ENCODE measurements around the gene GTF3C4. TPM values are rescaled to one million over a fixed set of nuclear protein-coding genes. Genes with fewer than 3 reads are reported as not detected.

GTF3C4 gene
- total and polyA plus RNA-seq, 4 donors, result 17.7 to 24.1 (median 21.7) TPM

- WGBS (ENCODE audit: insufficient coverage), result 82% methylated on average over 12 of the region's 15 CpGs
- Histone ChIP-seq H3K4me1 (ENCODE audit: control insufficient read depth, insufficient read depth, low read length) (no peaks in the 10 kb centered on the region), H3K36me3 (ENCODE audit: control insufficient read depth, insufficient read depth, low read length) (peaks cover 34% of the 10 kb centered on the region), H3K9me3 (ENCODE audit: control insufficient read depth, insufficient read depth, low read length) (no peaks in the 10 kb centered on the region), H3K27ac (ENCODE audit: low read depth, low read length) (no peak overlapping the region), H3K27me3 (ENCODE audit: control insufficient read depth, insufficient read depth, low read length) (no peaks in the 10 kb centered on the region), H3K4me3 (ENCODE audit: low read depth, low read length) (no peak overlapping the region)
- peak in 1 of 6 donors; percentile 6 for DNase-seq (ENCODE audit: low read depth in 4 of 6, low spot score in 6 of 6)
Observed at GRCh38 chr9:132645711-132646110, 24.6 kb upstream of the GTF3C4 start.

- Histone ChIP-seq H3K4me1 (ENCODE audit: control insufficient read depth, insufficient read depth, low read length) (no peaks in the 10 kb centered on the region), H3K27ac (ENCODE audit: low read depth, low read length) (no peak overlapping the region), H3K9me3 (ENCODE audit: control insufficient read depth, insufficient read depth, low read length) (no peaks in the 10 kb centered on the region), H3K4me3 (ENCODE audit: low read depth, low read length) (no peak overlapping the region), H3K36me3 (ENCODE audit: control insufficient read depth, insufficient read depth, low read length) (peaks cover 31% of the 10 kb centered on the region), H3K27me3 (ENCODE audit: control insufficient read depth, insufficient read depth, low read length) (no peaks in the 10 kb centered on the region)
- 91% methylated on average over 7 of the region's 7 CpGs for WGBS (ENCODE audit: insufficient coverage)
- DNase-seq (ENCODE audit: low read depth in 4 of 6, low spot score in 6 of 6), result no peak
Observed at GRCh38 chr9:132646726-132647125, 23.5 kb upstream of the GTF3C4 start.

- H3K27ac ChIP-seq (ENCODE audit: low read depth, low read length), result no peak overlapping the region
- no peak overlapping the region for H3K4me3 ChIP-seq (ENCODE audit: low read depth, low read length)
- H3K9me3 ChIP-seq (ENCODE audit: control insufficient read depth, insufficient read depth, low read length), result no peaks in the 10 kb centered on the region
- WGBS (ENCODE audit: insufficient coverage), result no CpG with 5 or more reads among the region's 4 CpGs
- H3K36me3 ChIP-seq (ENCODE audit: control insufficient read depth, insufficient read depth, low read length), result peaks cover 28% of the 10 kb centered on the region
- no peak for DNase-seq (ENCODE audit: low read depth in 4 of 6, low spot score in 6 of 6)
- H3K27me3 ChIP-seq (ENCODE audit: control insufficient read depth, insufficient read depth, low read length), result no peaks in the 10 kb centered on the region
- H3K4me1 ChIP-seq (ENCODE audit: control insufficient read depth, insufficient read depth, low read length), result no peaks in the 10 kb centered on the region
Observed at GRCh38 chr9:132647355-132647754, 22.9 kb upstream of the GTF3C4 start.

DNA sequence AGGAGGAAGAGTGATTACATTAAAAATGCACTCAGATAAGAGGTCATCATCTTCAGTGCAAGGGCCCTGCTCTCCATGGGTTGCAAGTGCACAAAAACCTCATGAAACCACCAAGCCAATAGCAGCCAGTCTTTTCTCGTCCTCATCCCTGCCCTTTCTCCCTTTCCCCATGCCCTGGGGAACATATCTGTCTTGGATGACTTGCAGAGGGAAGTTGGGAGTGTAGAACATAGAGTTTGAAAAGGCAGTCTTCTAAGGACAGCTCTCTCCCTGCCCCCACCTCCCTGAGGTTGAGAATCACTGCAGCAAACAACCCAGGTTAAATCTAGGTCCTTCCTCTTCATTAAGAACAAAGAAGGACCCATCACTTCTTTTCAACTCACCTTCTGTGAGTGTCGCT is 22.5 kb upstream of the GTF3C4 start:
- WGBS (ENCODE audit: insufficient coverage), result no CpG with 5 or more reads among the region's 2 CpGs

DNA sequence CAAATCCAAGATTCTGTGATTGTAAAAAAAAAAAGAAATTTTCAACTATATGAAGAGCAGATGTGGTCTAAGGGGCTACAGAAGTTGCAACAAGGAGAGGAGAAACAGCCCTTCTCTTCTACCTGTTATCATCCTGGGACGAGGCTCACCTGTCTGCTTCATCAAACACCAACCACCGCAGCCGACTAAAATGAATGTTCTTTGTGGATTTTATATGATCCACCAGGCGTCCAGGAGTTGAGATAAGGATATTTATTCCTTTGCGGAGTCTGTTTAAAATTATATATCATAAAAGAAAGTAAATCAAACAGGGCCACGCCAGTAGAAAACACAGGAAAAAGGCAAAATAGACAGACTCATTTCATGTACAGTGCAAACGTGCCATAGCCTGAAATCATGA is 22.0 kb upstream of the GTF3C4 start:
- H3K27me3 ChIP-seq (ENCODE audit: control insufficient read depth, insufficient read depth, low read length), result no peaks in the 10 kb centered on the region
- no peaks in the 10 kb centered on the region for H3K4me1 ChIP-seq (ENCODE audit: control insufficient read depth, insufficient read depth, low read length)
- no peak for DNase-seq (ENCODE audit: low read depth in 4 of 6, low spot score in 6 of 6)
- H3K4me3 ChIP-seq (ENCODE audit: low read depth, low read length), result no peak overlapping the region
- H3K27ac ChIP-seq (ENCODE audit: low read depth, low read length), result no peak overlapping the region
- peaks cover 25% of the 10 kb centered on the region for H3K36me3 ChIP-seq (ENCODE audit: control insufficient read depth, insufficient read depth, low read length)
- WGBS (ENCODE audit: insufficient coverage), result no CpG with 5 or more reads among the region's 7 CpGs
- H3K9me3 ChIP-seq (ENCODE audit: control insufficient read depth, insufficient read depth, low read length), result no peaks in the 10 kb centered on the region

More for the DNA sequence above, 22.5 kb upstream of the GTF3C4 start:
- no peak overlapping the region for H3K4me3 ChIP-seq (ENCODE audit: low read depth, low read length)
- no peak overlapping the region for H3K27ac ChIP-seq (ENCODE audit: low read depth, low read length)
- no peaks in the 10 kb centered on the region for H3K4me1 ChIP-seq (ENCODE audit: control insufficient read depth, insufficient read depth, low read length)
- no peak for DNase-seq (ENCODE audit: low read depth in 4 of 6, low spot score in 6 of 6)
- H3K36me3 ChIP-seq (ENCODE audit: control insufficient read depth, insufficient read depth, low read length), result peaks cover 26% of the 10 kb centered on the region
- no peaks in the 10 kb centered on the region for H3K27me3 ChIP-seq (ENCODE audit: control insufficient read depth, insufficient read depth, low read length)
- no peaks in the 10 kb centered on the region for H3K9me3 ChIP-seq (ENCODE audit: control insufficient read depth, insufficient read depth, low read length)

DNA sequence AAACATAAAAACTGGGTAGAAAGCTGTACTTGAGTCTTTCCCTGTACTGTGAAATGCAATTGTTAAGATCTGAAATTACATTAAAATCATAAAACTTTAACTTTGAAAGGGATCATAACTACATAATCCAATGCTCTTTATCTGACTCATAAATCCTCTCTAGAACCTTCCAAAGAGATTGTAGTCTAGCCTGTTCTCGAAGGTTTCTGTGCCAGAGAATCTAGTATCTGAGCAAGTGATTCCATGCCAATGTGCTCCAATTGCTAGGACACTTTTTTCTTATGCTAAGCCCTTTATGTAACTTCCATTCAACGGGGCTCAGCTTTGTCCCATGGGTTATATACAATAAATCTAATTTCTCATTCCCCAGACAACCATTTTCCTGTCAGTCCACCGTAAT is 21.6 kb upstream of the GTF3C4 start:
- DNase-seq (ENCODE audit: low read depth in 4 of 6, low spot score in 6 of 6), result no peak

GRCh38 chr9:132651259-132651658 is 19.0 kb upstream of the GTF3C4 start:
- 67% methylated on average over 1 of the region's 6 CpGs for WGBS (ENCODE audit: insufficient coverage)
- peak in 2 of 6 donors; percentile 40 to 76 for DNase-seq (ENCODE audit: low read depth in 4 of 6, low spot score in 6 of 6)
- Histone ChIP-seq H3K4me1 (ENCODE audit: control insufficient read depth, insufficient read depth, low read length) (no peaks in the 10 kb centered on the region), H3K9me3 (ENCODE audit: control insufficient read depth, insufficient read depth, low read length) (no peaks in the 10 kb centered on the region), H3K27ac (ENCODE audit: low read depth, low read length) (no peak overlapping the region), H3K4me3 (ENCODE audit: low read depth, low read length) (no peak overlapping the region), H3K27me3 (ENCODE audit: control insufficient read depth, insufficient read depth, low read length) (no peaks in the 10 kb centered on the region), H3K36me3 (ENCODE audit: control insufficient read depth, insufficient read depth, low read length) (peaks cover 12% of the 10 kb centered on the region)

More for the DNA sequence above, 21.6 kb upstream of the GTF3C4 start:
- H3K36me3 ChIP-seq (ENCODE audit: control insufficient read depth, insufficient read depth, low read length), result peaks cover 25% of the 10 kb centered on the region
- 67% methylated on average over 2 of the region's 3 CpGs for WGBS (ENCODE audit: insufficient coverage)
- no peaks in the 10 kb centered on the region for H3K9me3 ChIP-seq (ENCODE audit: control insufficient read depth, insufficient read depth, low read length)
- H3K27me3 ChIP-seq (ENCODE audit: control insufficient read depth, insufficient read depth, low read length), result no peaks in the 10 kb centered on the region
- no peaks in the 10 kb centered on the region for H3K4me1 ChIP-seq (ENCODE audit: control insufficient read depth, insufficient read depth, low read length)
- no peak overlapping the region for H3K4me3 ChIP-seq (ENCODE audit: low read depth, low read length)
- no peak overlapping the region for H3K27ac ChIP-seq (ENCODE audit: low read depth, low read length)

DNA sequence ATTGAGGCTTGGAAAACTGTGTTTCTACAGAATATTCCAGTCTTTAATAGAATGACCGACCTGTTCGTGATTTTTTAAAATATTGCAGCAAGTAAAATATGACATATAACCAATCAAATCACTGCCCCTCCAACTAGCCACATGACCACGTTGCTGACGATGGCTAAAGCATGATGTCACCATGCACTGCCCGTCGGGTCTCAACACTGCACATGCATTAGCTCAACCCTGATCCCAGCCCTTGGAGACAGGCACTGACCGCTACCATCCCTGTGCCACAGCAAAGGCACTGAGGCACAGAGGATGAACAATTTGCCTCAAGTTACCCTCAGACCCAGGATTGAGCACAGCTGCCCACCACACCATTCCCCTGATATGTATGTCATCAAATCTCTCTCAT is 14.0 kb upstream of the GTF3C4 start:
- H3K27me3 ChIP-seq (ENCODE audit: control insufficient read depth, insufficient read depth, low read length), result no peaks in the 10 kb centered on the region
- no peaks in the 10 kb centered on the region for H3K9me3 ChIP-seq (ENCODE audit: control insufficient read depth, insufficient read depth, low read length)
- no peak overlapping the region for H3K27ac ChIP-seq (ENCODE audit: low read depth, low read length)
- H3K4me3 ChIP-seq (ENCODE audit: low read depth, low read length), result no peak overlapping the region
- 90% methylated on average over 7 of the region's 7 CpGs for WGBS (ENCODE audit: insufficient coverage)
- no peak for DNase-seq (ENCODE audit: low read depth in 4 of 6, low spot score in 6 of 6)
- no peaks in the 10 kb centered on the region for H3K4me1 ChIP-seq (ENCODE audit: control insufficient read depth, insufficient read depth, low read length)
- H3K36me3 ChIP-seq (ENCODE audit: control insufficient read depth, insufficient read depth, low read length), result peaks cover 12% of the 10 kb centered on the region

- 61% methylated on average over 8 of the region's 12 CpGs for WGBS (ENCODE audit: insufficient coverage)
- DNase-seq (ENCODE audit: low read depth in 4 of 6, low spot score in 6 of 6), result peak in 1 of 6 donors; percentile 64
- Histone ChIP-seq H3K27me3 (ENCODE audit: control insufficient read depth, insufficient read depth, low read length) (no peaks in the 10 kb centered on the region), H3K27ac (ENCODE audit: low read depth, low read length) (no peak overlapping the region), H3K4me3 (ENCODE audit: low read depth, low read length) (no peak overlapping the region), H3K9me3 (ENCODE audit: control insufficient read depth, insufficient read depth, low read length) (no peaks in the 10 kb centered on the region), H3K4me1 (ENCODE audit: control insufficient read depth, insufficient read depth, low read length) (no peaks in the 10 kb centered on the region), H3K36me3 (ENCODE audit: control insufficient read depth, insufficient read depth, low read length) (peaks cover 16% of the 10 kb centered on the region)
Observed at GRCh38 chr9:132662152-132662945, 7.9 kb upstream of the GTF3C4 start.

DNA sequence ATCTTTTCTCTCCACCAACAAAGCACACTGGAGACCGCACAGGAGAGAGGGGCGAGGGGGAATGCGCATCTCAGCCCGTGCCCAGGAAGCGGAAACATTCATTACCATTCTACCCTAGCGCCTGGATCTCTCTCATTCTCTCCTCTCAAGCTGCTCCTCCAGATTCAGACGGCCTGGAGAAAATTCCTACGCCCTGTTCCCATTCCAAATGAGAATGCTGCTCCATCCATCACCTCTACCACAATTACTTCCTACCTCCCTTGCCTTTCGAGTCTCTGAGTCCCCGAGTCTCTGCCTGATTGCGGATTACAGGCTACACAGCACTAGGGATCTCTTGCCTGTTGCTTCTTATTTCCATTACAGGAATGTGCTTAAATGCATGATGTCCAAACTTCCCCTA is 7.1 kb upstream of the GTF3C4 start:
- H3K27ac ChIP-seq (ENCODE audit: low read depth, low read length), result no peak overlapping the region
- H3K4me3 ChIP-seq (ENCODE audit: low read depth, low read length), result no peak overlapping the region
- DNase-seq (ENCODE audit: low read depth in 4 of 6, low spot score in 6 of 6), result peak in 2 of 6 donors; percentile 11 to 33
- H3K4me1 ChIP-seq (ENCODE audit: control insufficient read depth, insufficient read depth, low read length), result no peaks in the 10 kb centered on the region
- peaks cover 16% of the 10 kb centered on the region for H3K36me3 ChIP-seq (ENCODE audit: control insufficient read depth, insufficient read depth, low read length)
- WGBS (ENCODE audit: insufficient coverage), result 13% methylated on average over 10 of the region's 11 CpGs
- H3K27me3 ChIP-seq (ENCODE audit: control insufficient read depth, insufficient read depth, low read length), result no peaks in the 10 kb centered on the region
- no peaks in the 10 kb centered on the region for H3K9me3 ChIP-seq (ENCODE audit: control insufficient read depth, insufficient read depth, low read length)

Measured in spinal cord (tissue), 10 donors.